Mesenchymal stem cell (in vitro differentiated cells and primary cell): ENCODE data around the gene ALDH1L1.

Source experiments
- DNase-seq: peaks from one replicate; pipeline ENCODE4 v3.0.0-alpha.2; 2013
- H2AFZ ChIP-seq: one replicate; pipeline ENCODE4 v1.6.1; 2013; ENCODE audit warnings: low read depth, mild to moderate bottlenecking, control low read depth, inconsistent platforms, low read length, moderate library complexity
- H2AK5ac ChIP-seq: 2 replicates; pipeline ENCODE4 v1.6.1; 2013; ENCODE audit warnings: low read length, moderate library complexity, mild to moderate bottlenecking, inconsistent platforms; ENCODE audit not compliant: severe bottlenecking
- H2BK120ac ChIP-seq: one replicate; pipeline ENCODE4 v1.6.1; 2013; ENCODE audit warnings: low read depth, mild to moderate bottlenecking, inconsistent platforms, low read length, moderate library complexity
- H2BK12ac ChIP-seq, 2 experiments: one replicate each; pipeline ENCODE4 v1.6.1; 2013; ENCODE audit warnings: inconsistent platforms in 2 of 2, low read length in 2 of 2, mild to moderate bottlenecking in 2 of 2, moderate library complexity in 2 of 2, control low read depth in 1 of 2
- H2BK15ac ChIP-seq: one replicate; pipeline ENCODE4 v1.6.1; 2013; ENCODE audit warnings: mild to moderate bottlenecking, low read depth, inconsistent platforms; ENCODE audit not compliant: poor library complexity, severe bottlenecking
- H2BK5ac ChIP-seq: 2 replicates; pipeline ENCODE4 v1.6.1; 2013; ENCODE audit warnings: low read depth, mild to moderate bottlenecking, low read length, control low read depth, inconsistent platforms; ENCODE audit not compliant: poor library complexity, severe bottlenecking
- H3K14ac ChIP-seq, 2 experiments: one replicate each; pipeline ENCODE4 v1.6.1; 2013; ENCODE audit warnings: inconsistent platforms in 2 of 2, low read length in 2 of 2, control low read depth in 1 of 2, mild to moderate bottlenecking in 1 of 2, moderate library complexity in 1 of 2
- H3K18ac ChIP-seq, 2 experiments: one replicate each; pipeline ENCODE4 v1.6.1; 2013; ENCODE audit warnings: inconsistent platforms in 2 of 2, low read length in 2 of 2, control low read depth in 1 of 2, low read depth in 1 of 2, mild to moderate bottlenecking in 1 of 2
- H3K23ac ChIP-seq, 2 experiments: one replicate each; pipeline ENCODE4 v1.6.1; 2013; ENCODE audit warnings: inconsistent platforms in 2 of 2, low read length in 2 of 2, mild to moderate bottlenecking in 2 of 2, moderate library complexity in 2 of 2, control low read depth in 1 of 2
- H3K27ac ChIP-seq: 2 replicates; pipeline ENCODE4 v1.5.1; 2013; ENCODE audit warnings: mild to moderate bottlenecking, moderate library complexity, low read length, control low read depth, inconsistent platforms; ENCODE audit not compliant: poor library complexity, severe bottlenecking
- H3K27me3 ChIP-seq, 2 experiments: 2 replicates each; pipeline versions ENCODE4 v1.6.1 to v1.7.0; 2013; ENCODE audit warnings: low read length in 2 of 2, mild to moderate bottlenecking in 2 of 2, moderate library complexity in 2 of 2, control low read depth in 1 of 2, inconsistent platforms in 1 of 2; ENCODE audit not compliant: control insufficient read depth in 1 of 2, insufficient read depth in 1 of 2
- H3K36me3 ChIP-seq, 2 experiments: 2 replicates each; pipeline versions ENCODE4 v1.6.1 to v1.7.0; 2013; ENCODE audit warnings: low read length in 2 of 2, control low read depth in 1 of 2, inconsistent platforms in 1 of 2, low read depth in 1 of 2, mild to moderate bottlenecking in 1 of 2; ENCODE audit not compliant: insufficient read depth in 2 of 2, control insufficient read depth in 1 of 2
- H3K4ac ChIP-seq, 2 experiments: one replicate each; pipeline ENCODE4 v1.6.1; 2013; ENCODE audit warnings: inconsistent platforms in 2 of 2, low read length in 2 of 2, mild to moderate bottlenecking in 2 of 2, moderate library complexity in 2 of 2, control low read depth in 1 of 2, low read depth in 1 of 2
- H3K4me1 ChIP-seq: 2 replicates; pipeline ENCODE4 v1.6.1; 2013; ENCODE audit warnings: low read depth, low read length, control low read depth; ENCODE audit not compliant: control insufficient read depth, insufficient read depth
- H3K4me2 ChIP-seq: 2 replicates; pipeline ENCODE4 v1.6.1; 2013; ENCODE audit warnings: low read length, mild to moderate bottlenecking, inconsistent platforms; ENCODE audit not compliant: poor library complexity, severe bottlenecking
- H3K4me3 ChIP-seq, 2 experiments: 2 replicates each; pipeline versions ENCODE4 v1.5.1 to v1.7.0; 2013; ENCODE audit warnings: low read length in 2 of 2, mild to moderate bottlenecking in 2 of 2, control low read depth in 1 of 2, low read depth in 1 of 2; ENCODE audit not compliant: insufficient read depth in 1 of 2
- H3K79me1 ChIP-seq: replicated peaks from 2 replicates; pipeline ENCODE4 v1.6.1; 2013; ENCODE audit warnings: mild to moderate bottlenecking, control low read depth, low read length, inconsistent platforms; ENCODE audit not compliant: poor library complexity, severe bottlenecking
- H3K9ac ChIP-seq: 2 replicates; pipeline ENCODE4 v1.7.0; 2013; ENCODE audit warnings: mild to moderate bottlenecking, low read length, moderate library complexity
- H3K9me3 ChIP-seq: 2 replicates; pipeline ENCODE4 v1.7.0; 2013; ENCODE audit warnings: mild to moderate bottlenecking, low read length; ENCODE audit not compliant: control insufficient read depth
- H4K8ac ChIP-seq: one replicate; pipeline ENCODE4 v1.6.1; 2013; ENCODE audit warnings: inconsistent platforms, mild to moderate bottlenecking, low read length, moderate library complexity
- H4K91ac ChIP-seq: one replicate; pipeline ENCODE4 v1.6.1; 2013; ENCODE audit warnings: mild to moderate bottlenecking, low read length, inconsistent platforms
- WGBS: methylation state at CpG from one replicate; pipeline ENCODE4 v1.1.7; 2013; ENCODE audit warnings: mixed read lengths; 5-methylcytosine and 5-hydroxymethylcytosine counted together

The ALDH1L1 gene

GRCh38 chr3:126147932-126148683 lies 32.3 kb downstream of the ALDH1L1 start:
- no peak for DNase-seq
- H4K91ac ChIP-seq: peak overlapping the region; percentile 70
- H3K79me1 ChIP-seq: no peaks in the 10 kb centered on the region
- no peak overlapping the region for H2BK120ac ChIP-seq
- H3K4me3 ChIP-seq: no peak overlapping the region
- H3K18ac ChIP-seq: no peak overlapping the region
- no peak overlapping the region for H2AK5ac ChIP-seq
- no peak overlapping the region for H2AFZ ChIP-seq
- H3K9ac ChIP-seq: no peak overlapping the region
- H3K27ac ChIP-seq: no peak overlapping the region
- no peak overlapping the region for H3K23ac ChIP-seq
- no peaks in the 10 kb centered on the region for H3K9me3 ChIP-seq
- no peak overlapping the region for H2BK5ac ChIP-seq
- 76% methylated on average over 15 of the region's 15 CpGs for WGBS
- H2BK12ac ChIP-seq: no peak overlapping the region
- no peaks in the 10 kb centered on the region for H3K36me3 ChIP-seq
- no peak overlapping the region for H2BK15ac ChIP-seq
- H3K27me3 ChIP-seq: peaks cover 24 to 70% of the 10 kb centered on the region in 2 experiments
- H3K4me2 ChIP-seq: no peak overlapping the region
- no peak overlapping the region for H3K14ac ChIP-seq
- no peak overlapping the region for H3K4ac ChIP-seq
- H3K4me1 ChIP-seq: no peaks in the 10 kb centered on the region
- H4K8ac ChIP-seq: no peak overlapping the region

GRCh38 chr3:126147147-126147931 lies 33.0 kb downstream of the ALDH1L1 start:
- Histone ChIP-seq H2BK15ac (no peak overlapping the region), H3K9me3 (no peaks in the 10 kb centered on the region), H4K91ac (no peak overlapping the region), H3K4ac (no peak overlapping the region), H2BK12ac (no peak overlapping the region), H3K27me3 (peaks cover 24 to 69% of the 10 kb centered on the region in 2 experiments), H3K18ac (no peak overlapping the region), H2AK5ac (no peak overlapping the region), H3K27ac (no peak overlapping the region), H2AFZ (no peak overlapping the region), H2BK5ac (no peak overlapping the region), H3K36me3 (no peaks in the 10 kb centered on the region), H3K4me2 (no peak overlapping the region), H3K79me1 (no peaks in the 10 kb centered on the region), H3K9ac (no peak overlapping the region), H4K8ac (no peak overlapping the region), H3K4me1 (no peaks in the 10 kb centered on the region), H3K14ac (no peak overlapping the region), H3K23ac (no peak overlapping the region), H3K4me3 (no peak overlapping the region), H2BK120ac (no peak overlapping the region)
- 81% methylated on average over 7 of the region's 7 CpGs for WGBS
- DNase-seq: no peak

GRCh38 chr3:126146525-126147146 lies 33.8 kb downstream of the ALDH1L1 start:
- H3K4me1 ChIP-seq: no peaks in the 10 kb centered on the region
- H2BK120ac ChIP-seq: no peak overlapping the region
- H3K27ac ChIP-seq: no peak overlapping the region
- no peaks in the 10 kb centered on the region for H3K36me3 ChIP-seq
- H4K91ac ChIP-seq: no peak overlapping the region
- H3K4me3 ChIP-seq: peak overlapping the region in 1 of 2 experiments; percentile 31
- no peaks in the 10 kb centered on the region for H3K9me3 ChIP-seq
- no peak overlapping the region for H2BK12ac ChIP-seq
- H2AK5ac ChIP-seq: no peak overlapping the region
- no peak overlapping the region for H2BK5ac ChIP-seq
- peaks cover 24 to 69% of the 10 kb centered on the region in 2 experiments for H3K27me3 ChIP-seq
- 90% methylated on average over 6 of the region's 6 CpGs for WGBS
- no peak for DNase-seq
- no peak overlapping the region for H2BK15ac ChIP-seq
- H3K9ac ChIP-seq: no peak overlapping the region
- no peak overlapping the region for H3K4me2 ChIP-seq
- no peak overlapping the region for H3K4ac ChIP-seq
- H4K8ac ChIP-seq: no peak overlapping the region
- H3K23ac ChIP-seq: no peak overlapping the region
- H3K14ac ChIP-seq: no peak overlapping the region
- H3K18ac ChIP-seq: no peak overlapping the region
- H3K79me1 ChIP-seq: no peaks in the 10 kb centered on the region
- H2AFZ ChIP-seq: no peak overlapping the region

- peaks cover 24 to 73% of the 10 kb centered on the region in 2 experiments for H3K27me3 ChIP-seq
- no peaks in the 10 kb centered on the region for H3K4me1 ChIP-seq
- H3K9ac ChIP-seq: no peak overlapping the region
- H3K14ac ChIP-seq: no peak overlapping the region
- H4K8ac ChIP-seq: no peak overlapping the region
- no peaks in the 10 kb centered on the region for H3K36me3 ChIP-seq
- no peak overlapping the region for H3K4ac ChIP-seq
- no peak overlapping the region for H2BK120ac ChIP-seq
- no peak overlapping the region for H2BK15ac ChIP-seq
- H3K79me1 ChIP-seq: no peaks in the 10 kb centered on the region
- no peak for DNase-seq
- no peak overlapping the region for H3K27ac ChIP-seq
- H2AK5ac ChIP-seq: no peak overlapping the region
- WGBS: 61% methylated on average over 3 of the region's 4 CpGs
- no peak overlapping the region for H2BK12ac ChIP-seq
- H2BK5ac ChIP-seq: no peak overlapping the region
- no peak overlapping the region for H4K91ac ChIP-seq
- no peaks in the 10 kb centered on the region for H3K9me3 ChIP-seq
- no peak overlapping the region for H3K4me3 ChIP-seq
- no peak overlapping the region for H3K18ac ChIP-seq
- H3K4me2 ChIP-seq: no peak overlapping the region
- no peak overlapping the region for H2AFZ ChIP-seq
- H3K23ac ChIP-seq: no peak overlapping the region
These were observed 34.4 kb downstream of the ALDH1L1 start for GRCh38 chr3:126146034-126146433.
